GM15510 (cell line): ENCODE measurements around the gene RANBP2.

ENCODE experiments used
- POLR2A ChIP-seq: IDR thresholded peaks from 3 replicates; pipeline ENCODE4 v1.6.1; 2011; ENCODE audit warnings: borderline replicate concordance; ENCODE audit not compliant: insufficient read length; ENCODE audit errors: extremely low read depth

The RANBP2 gene

GRCh38 chr2:108806371-108807113, 87.3 kb downstream of the RANBP2 start:
- no peak for TF ChIP-seq POLR2A

DNA sequence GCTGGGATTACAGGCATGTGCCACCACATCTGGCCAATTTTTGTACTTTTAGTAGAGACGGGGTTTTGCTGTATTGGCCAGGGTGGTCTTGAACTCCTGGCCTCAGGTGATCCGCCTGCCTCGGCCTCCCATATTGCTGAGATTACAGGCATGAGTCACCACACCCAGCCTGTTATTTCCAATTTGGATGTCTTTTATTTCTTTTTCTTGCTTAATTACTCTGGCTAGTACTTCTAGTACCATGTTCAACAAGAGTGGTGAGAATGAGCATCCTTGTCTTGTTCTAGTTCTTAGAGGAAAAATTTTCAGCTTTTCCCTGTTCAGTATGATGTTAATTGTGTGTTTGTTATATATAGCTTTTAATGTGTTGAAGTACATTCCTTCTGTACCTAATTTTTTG, 90.7 kb downstream of the RANBP2 start:
- TF ChIP-seq POLR2A, result no peak

DNA sequence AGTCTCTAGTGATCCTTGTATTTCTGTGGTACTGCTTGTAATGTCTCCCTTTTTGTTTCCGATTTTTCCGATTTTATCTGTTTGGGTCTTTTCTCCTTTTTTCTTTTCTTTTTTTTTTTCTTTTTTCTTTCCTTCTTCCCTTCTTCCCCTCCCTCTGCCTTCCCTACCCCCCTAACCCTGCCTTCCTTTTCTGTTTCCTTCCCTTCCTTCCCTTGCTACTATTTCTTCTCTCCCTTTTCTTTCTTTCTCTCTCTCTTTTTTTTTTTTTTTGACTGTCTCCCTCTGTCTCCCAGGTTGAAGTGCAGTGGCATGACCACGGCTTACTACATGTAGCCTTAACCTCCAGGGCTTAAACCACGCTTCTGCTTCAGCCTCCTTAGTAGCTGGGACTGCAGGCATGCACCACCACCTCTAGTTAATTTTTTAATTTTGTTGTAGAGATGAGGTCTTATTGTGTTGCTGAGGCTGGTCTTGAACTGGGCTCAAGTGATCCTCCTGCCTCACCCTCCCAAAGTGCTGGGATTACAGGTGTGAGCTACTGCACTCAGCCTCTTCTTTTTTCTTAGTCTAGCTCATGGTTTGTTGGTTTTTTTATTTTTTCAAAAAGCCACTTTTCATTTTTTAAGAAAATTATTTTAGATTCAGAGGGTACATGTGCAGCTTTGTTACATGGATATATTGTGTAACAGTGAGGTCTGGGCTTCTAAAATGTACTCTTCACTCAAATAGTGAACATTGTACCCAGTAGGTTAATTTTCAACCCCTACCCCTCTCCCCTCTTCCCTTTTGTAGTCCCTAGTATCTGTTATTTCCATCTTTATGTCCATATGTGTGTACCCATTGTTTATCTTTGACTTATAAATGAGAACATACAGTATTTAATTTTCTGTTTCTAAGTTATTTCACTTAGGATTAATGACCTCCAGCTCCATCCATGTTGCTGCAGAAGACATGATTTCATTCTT, 92.0 kb downstream of the RANBP2 start:
- TF ChIP-seq POLR2A, result no peak

DNA sequence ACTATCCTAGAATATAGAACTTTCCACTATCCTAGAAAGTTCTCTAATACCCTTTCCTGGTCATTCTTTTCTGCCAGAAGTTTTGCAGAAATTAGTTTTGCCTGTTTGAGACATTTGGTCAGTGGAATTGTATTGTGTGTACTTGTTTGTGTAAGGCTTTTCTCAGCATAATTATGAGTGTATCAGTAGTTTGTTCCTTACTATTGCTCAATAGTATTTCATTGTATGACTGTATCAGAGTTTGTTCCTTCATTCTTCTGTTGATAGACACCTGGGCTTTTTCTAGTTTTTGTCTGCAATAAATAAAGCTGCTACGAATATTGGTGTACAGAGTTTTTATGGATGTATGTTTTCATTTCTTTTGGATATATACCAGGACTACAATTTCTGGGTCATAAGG, 94.5 kb downstream of the RANBP2 start:
- TF ChIP-seq POLR2A, result no peak

DNA sequence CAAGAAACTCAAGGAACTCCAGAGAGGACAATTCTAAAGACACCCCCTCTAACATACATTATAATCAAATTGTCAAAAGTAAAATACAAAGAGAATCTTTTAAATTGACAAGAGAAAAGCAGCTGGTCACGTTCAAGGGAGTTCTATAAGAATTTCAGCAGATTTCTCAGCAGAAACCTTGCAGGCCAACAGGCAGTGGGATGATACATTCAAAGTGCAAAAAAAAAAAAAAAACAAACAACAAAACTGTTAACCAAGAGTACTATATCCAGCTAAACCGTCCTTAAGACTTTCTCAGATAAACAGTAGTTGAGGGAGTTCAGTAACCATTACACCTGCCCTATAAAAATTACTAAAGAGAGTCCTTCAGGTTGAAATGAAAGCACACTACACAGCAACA, 101.2 kb downstream of the RANBP2 start:
- TF ChIP-seq POLR2A, result no peak

DNA sequence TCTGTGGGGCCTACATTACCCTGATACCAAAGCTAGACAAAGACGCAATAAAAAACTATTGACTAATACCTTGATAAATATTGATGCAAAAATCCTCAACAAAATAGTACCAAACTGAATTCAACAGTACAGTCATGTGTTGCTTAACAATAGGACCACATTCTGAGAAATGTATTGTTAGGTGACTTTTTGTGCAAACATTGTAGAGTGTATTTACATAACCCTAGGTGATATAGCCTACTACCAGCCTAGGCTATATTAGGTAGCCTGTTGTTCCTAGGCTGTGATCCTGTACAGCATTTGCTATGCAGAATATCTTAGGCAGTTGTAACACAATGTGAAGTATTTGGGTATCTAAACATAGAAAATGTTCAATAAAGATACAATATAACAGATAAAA, 104.0 kb downstream of the RANBP2 start:
- no peak for TF ChIP-seq POLR2A

GRCh38 chr2:108824316-108825070, 105.2 kb downstream of the RANBP2 start:
- TF ChIP-seq POLR2A, result no peak

- no peak for TF ChIP-seq POLR2A
Observed at GRCh38 chr2:108825254-108825653, 106.0 kb downstream of the RANBP2 start.

GRCh38 chr2:108825736-108826135, 106.5 kb downstream of the RANBP2 start:
- no peak for TF ChIP-seq POLR2A

GRCh38 chr2:108829578-108830310, 110.5 kb downstream of the RANBP2 start:
- no peak for TF ChIP-seq POLR2A

DNA sequence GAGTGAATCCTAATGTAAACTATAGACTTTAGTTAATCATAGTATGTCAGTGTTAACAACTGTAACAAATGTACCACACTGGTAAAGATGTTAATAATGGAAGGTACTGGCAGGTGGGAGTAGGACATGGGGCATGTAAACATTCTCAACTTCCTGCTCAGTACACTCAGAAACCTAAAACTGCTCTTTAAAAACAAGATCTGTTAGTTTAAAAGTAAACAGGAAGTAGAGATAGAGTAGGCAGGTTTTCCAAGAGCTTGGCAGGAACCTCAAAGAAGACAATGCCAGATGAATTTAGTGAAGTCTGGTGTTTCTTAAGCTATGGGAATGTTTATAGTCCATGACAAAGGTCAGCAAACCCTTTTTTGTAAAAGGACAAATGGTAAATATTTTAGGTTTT, 113.9 kb downstream of the RANBP2 start:
- no peak for TF ChIP-seq POLR2A

DNA sequence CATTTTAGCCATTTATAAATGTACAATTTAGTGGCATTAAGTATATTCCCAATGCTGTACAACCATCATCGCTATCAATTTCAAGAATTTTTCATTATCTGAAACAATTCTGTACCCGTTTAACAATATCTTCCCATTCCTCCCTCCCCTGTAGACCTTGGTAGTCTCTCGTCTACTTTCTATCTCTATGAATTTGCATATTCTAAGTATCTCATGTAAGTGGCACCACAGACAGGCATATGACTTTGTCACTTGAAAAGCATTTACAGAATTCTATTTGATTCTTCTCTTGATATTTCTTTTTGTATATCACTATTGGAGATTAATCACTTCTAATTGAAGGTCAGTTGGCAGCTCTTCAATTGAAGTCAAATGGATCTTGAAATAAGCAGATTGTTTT, 115.3 kb downstream of the RANBP2 start:
- TF ChIP-seq POLR2A, result no peak

DNA sequence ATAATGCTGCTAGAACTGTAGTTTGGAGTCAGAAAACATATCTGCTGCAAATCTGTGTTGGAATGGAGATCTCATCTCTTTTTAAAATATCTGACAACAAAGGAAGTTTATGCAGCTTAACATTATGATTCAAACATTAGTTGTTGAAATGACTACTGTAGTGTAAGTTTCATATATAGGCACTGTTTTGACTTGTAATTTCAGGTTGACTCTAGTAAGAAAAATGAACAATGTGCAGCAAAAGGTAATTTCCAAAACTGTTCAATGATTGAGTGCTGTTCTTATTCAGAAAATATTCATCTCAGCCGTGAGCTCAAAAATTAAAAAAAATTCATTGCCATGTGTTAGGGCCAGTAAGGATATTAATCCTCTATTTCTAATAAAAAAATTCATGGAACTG, 115.8 kb downstream of the RANBP2 start:
- no peak for TF ChIP-seq POLR2A
